GM12878 (cell line): ENCODE measurements around the gene TMEM44. TPM values are rescaled to one million over a fixed set of nuclear protein-coding genes. Genes with fewer than 3 reads are reported as not detected.

ENCODE experiments used
- ATAC-seq: fragments of 200-7000 bp; cut with Tn5 transposase; 3 replicates; pipeline ENCODE4 v1.9.1; 2020; ENCODE audit warnings: mild to moderate bottlenecking, moderate library complexity
- BruUV-seq: library from RNA; stranded (reverse); fragments of 400-500 nt; replicated peaks from 2 replicates; lab custom pipeline; 2021; lab: Mats Ljungman, UMichigan
- CTCF ChIA-PET: fragments of 300-600 bp; sonication (Branson Sonifier 250); formaldehyde crosslinking; extraction: SDS; loops from one replicate; lab custom pipeline; 2021; ENCODE audit warnings: inconsistent platforms; lab: Yijun Ruan, JAX
- POLR2A ChIA-PET: fragments of 350-600 bp; formaldehyde crosslinking; extraction: SDS; loops from one replicate; lab custom pipeline; 2021; ENCODE audit warnings: inconsistent platforms; lab: Charles Lee
- RAD21 ChIA-PET: fragments of 300-600 bp; sonication (Branson Sonifier 250); formaldehyde crosslinking; loops from one replicate; lab custom pipeline; 2023; ENCODE audit warnings: antibody characterized with exemption; ENCODE audit not compliant: unreplicated experiment; lab: Charles Lee
- SMC1A ChIA-PET: fragments of 300-600 bp; sonication (Branson Sonifier 250); formaldehyde crosslinking; loops from one replicate; lab custom pipeline; 2023; ENCODE audit not compliant: unreplicated experiment, uncharacterized antibody; lab: Charles Lee
- DNase-seq: peaks from one replicate; pipeline ENCODE4 v3.0.0-alpha.2; 2011; ENCODE audit warnings: low read depth, low spot score
- FAIRE-seq: peaks from 3 replicates; lab custom pipeline; 2011; peaks lifted over from hg19 to GRCh38; lab: Jason Lieb, UNC
- H2AFZ ChIP-seq: 2 replicates; pipeline ENCODE4 v1.6.0; 2011; ENCODE audit warnings: low read depth, low read length, control low read depth; ENCODE audit not compliant: control insufficient read depth
- H3K27ac ChIP-seq: 2 replicates; pipeline ENCODE4 v1.5.1; 2011; ENCODE audit warnings: control low read depth; ENCODE audit not compliant: control insufficient read depth, insufficient read depth
- H3K27me3 ChIP-seq, 2 experiments: replicated peaks in 1 of 2; 2 replicates each; pipeline versions ENCODE4 v1.6.0 to v1.6.1; 2011; ENCODE audit warnings: low read length in 1 of 2; ENCODE audit not compliant: control insufficient read depth in 2 of 2, insufficient read depth in 2 of 2
- H3K36me3 ChIP-seq, 2 experiments: 2 replicates each; pipeline ENCODE4 v1.5.1; 2011; ENCODE audit warnings: low read length in 1 of 2; ENCODE audit not compliant: control insufficient read depth in 2 of 2, insufficient read depth in 2 of 2
- H3K4me1 ChIP-seq: 2 replicates; pipeline ENCODE4 v1.6.1; 2011; ENCODE audit warnings: mild to moderate bottlenecking, low read length, moderate library complexity, mixed read lengths; ENCODE audit not compliant: control insufficient read depth, insufficient read depth
- H3K4me2 ChIP-seq: 2 replicates; pipeline ENCODE4 v1.6.0; 2011; ENCODE audit warnings: control low read depth; ENCODE audit not compliant: control insufficient read depth, insufficient read depth
- H3K4me3 ChIP-seq: fragments of 200-600 bp; sonication (generic); 2 replicates; pipeline ENCODE4 v1.5.1; 2016
- H3K79me2 ChIP-seq: 2 replicates; pipeline ENCODE4 v1.6.0; 2011; ENCODE audit warnings: low read length; ENCODE audit not compliant: control insufficient read depth, insufficient read depth
- H3K9ac ChIP-seq: 2 replicates; pipeline ENCODE4 v1.8.0; 2011; ENCODE audit warnings: low read length, control low read depth, mixed read lengths; ENCODE audit not compliant: control insufficient read depth, insufficient read depth
- H3K9me3 ChIP-seq: replicated peaks from 3 replicates; pipeline ENCODE4 v1.5.1; 2011; ENCODE audit warnings: mild to moderate bottlenecking, low read length; ENCODE audit not compliant: control insufficient read depth, insufficient read depth
- H4K20me1 ChIP-seq: 2 replicates; pipeline ENCODE4 v1.6.0; 2011; ENCODE audit not compliant: control insufficient read depth, insufficient read depth
- CTCF ChIP-seq, 3 experiments: IDR thresholded peaks in 2 of 3; conservative IDR thresholded peaks in 1 of 3; 2 replicates each; pipeline ENCODE4 v1.5.1; 2011; ENCODE audit warnings: low read depth in 3 of 3, low read length in 3 of 3, mild to moderate bottlenecking in 3 of 3, control low read depth in 2 of 3, moderate library complexity in 2 of 3, inconsistent platforms in 1 of 3, mixed read lengths in 1 of 3; ENCODE audit not compliant: control insufficient read depth in 2 of 3, insufficient read depth in 1 of 3; ENCODE audit errors: extremely low read depth in 1 of 3
- ESRRA ChIP-seq: IDR thresholded peaks from 2 replicates; pipeline ENCODE4 v1.6.1; 2012; ENCODE audit warnings: mild to moderate bottlenecking, low read length, improper control_type of control experiment
- MEF2A ChIP-seq: IDR thresholded peaks from 2 replicates; pipeline ENCODE4 v1.6.1; 2011; ENCODE audit warnings: low read depth, mild to moderate bottlenecking, low read length, moderate library complexity; ENCODE audit not compliant: insufficient read depth
- NFXL1 ChIP-seq: fragments of 450-650 bp; IDR thresholded peaks from 2 replicates; pipeline ENCODE4 v1.6.1; 2017; ENCODE audit warnings: antibody characterized with exemption, mild to moderate bottlenecking, borderline replicate concordance
- SPI1 ChIP-seq: IDR thresholded peaks from 2 replicates; pipeline ENCODE4 v1.6.1; 2011; ENCODE audit warnings: low read depth, mild to moderate bottlenecking, low read length, moderate library complexity, borderline replicate concordance; ENCODE audit not compliant: insufficient read depth
- WGBS: methylation state at CpG from one replicate; pipeline ENCODE4 v1.1.6; 2016; ENCODE audit warnings: low lambda C conversion rate; ENCODE audit not compliant: insufficient replicate concordance, insufficient coverage; ENCODE audit errors: missing lambda C conversion rate; 5-methylcytosine and 5-hydroxymethylcytosine counted together
- in situ Hi-C: fragments of 300-500 bp; cut with MboI; formaldehyde crosslinking; loops from 9 replicates; pipeline ENCODE4 v1.14.3; 2018; ENCODE audit warnings: mixed read lengths
- intact Hi-C: fragments of 100-400 bp; cut with micrococcal nuclease; formaldehyde crosslinking; loops from one replicate; pipeline ENCODE4 v1.14.2; 2022; ENCODE audit not compliant: unreplicated experiment
- polyA plus RNA-seq, 11 experiments: library from polyadenylated mRNA; depleted of rRNA in 4 of 11; unstranded in 6 of 11; stranded (reverse) in 5 of 11; fragments of >200 nt; fragmentation: Nextera tagmentation in 4 of 11; fragmentation: Illumina TruSeq in 1 of 11; extraction: Ambion mirVana in 4 of 11; extraction: Trizol in 1 of 11; gene quantifications; 1 replicate in 1 of 11; 2 replicates in 10 of 11; pipeline versions ENCODE4 v1.2.1 to v1.2.3, GENCODE V29; 2011 to 2016; ENCODE audit warnings: inconsistent platforms in 2 of 11, missing spikeins in 2 of 11, low read depth in 1 of 11
- total RNA-seq, 4 experiments: library from RNA; depleted of rRNA in 3 of 4; stranded (reverse); fragments of >200 nt in 3 of 4; fragmentation: Illumina TruSeq in 1 of 4; extraction: Trizol in 1 of 4; gene quantifications; 2 replicates each; pipeline versions ENCODE4 v1.2.1 to v1.2.3, GENCODE V29; 2013 to 2021

TMEM44 gene
- total and polyA plus RNA-seq, 10 of the 15 experiments (the other 5 are each of a cell fraction or from before 2014, with no cell fraction given): 0.57 to 8.3 (median 3.6) TPM

GRCh38 chr3:194540274-194540905, 92.8 kb downstream of the TMEM44 start:
- BruUV-seq: no TSS peak
- Histone ChIP-seq H3K4me3 (no peak overlapping the region), H4K20me1 (no peaks in the 10 kb centered on the region), H3K27ac (no peak overlapping the region), H3K79me2 (no peaks in the 10 kb centered on the region), H3K9ac (no peak overlapping the region), H3K4me1 (peaks cover 4% of the 10 kb centered on the region; the same call in 1 of the 2 replicates), H3K4me2 (no peak overlapping the region), H3K9me3 (no peaks in the 10 kb centered on the region; the same call in 2 of the 3 replicates), H2AFZ (peak overlapping the region; percentile 82), H3K27me3 (no peaks in the 10 kb centered on the region), H3K36me3 (no peaks in the 10 kb centered on the region)
- ChIA-PET CTCF (no interaction called here), RAD21 (no interaction called here), POLR2A (interaction anchor here (0.6 kb wide), 1 partner anchor 796 kb away, joined by 8 read pairs; no protein-coding TSS in a partner anchor), SMC1A (no interaction called here)
- FAIRE-seq: peak; percentile 44
- in situ Hi-C loops (no loop called here), intact Hi-C loops (no loop called here)
- no peak for ATAC-seq
- WGBS: 87% methylated on average over 8 of the region's 8 CpGs
- no peak for DNase-seq
- no peak for TF ChIP-seq MEF2A
- TF ChIP-seq CTCF (IDR thresholded peaks at IDR 0.05 in 2 of 3, conservative IDR thresholded peaks at IDR 0.05 in 1 of 3; ENCODE audit: control insufficient read depth in 2 of 3, extremely low read depth in 1 of 3, insufficient read depth in 1 of 3, low read depth in 3 of 3, low read length in 3 of 3): no peak
- no peak for TF ChIP-seq ESRRA
- no peak for TF ChIP-seq NFXL1
- TF ChIP-seq SPI1: peak; percentile 56; the same call in 1 of the 2 replicates
